GM04504 (cell line): ENCODE results near the gene INPP5A.
"Not testable (repeated sequence)": the region's sequence is repeated elsewhere in the genome, so short reads cannot be mapped to it uniquely, and the experiment has no call there.

ENCODE experiments used
- DNase-seq: peaks from one replicate; pipeline ENCODE4 v3.0.0-alpha.2; 2012; ENCODE audit warnings: low read depth

The INPP5A gene

GRCh38 chr10:132678436-132679216 is 141.0 kb downstream of the INPP5A start:
- no peak for DNase-seq

DNA sequence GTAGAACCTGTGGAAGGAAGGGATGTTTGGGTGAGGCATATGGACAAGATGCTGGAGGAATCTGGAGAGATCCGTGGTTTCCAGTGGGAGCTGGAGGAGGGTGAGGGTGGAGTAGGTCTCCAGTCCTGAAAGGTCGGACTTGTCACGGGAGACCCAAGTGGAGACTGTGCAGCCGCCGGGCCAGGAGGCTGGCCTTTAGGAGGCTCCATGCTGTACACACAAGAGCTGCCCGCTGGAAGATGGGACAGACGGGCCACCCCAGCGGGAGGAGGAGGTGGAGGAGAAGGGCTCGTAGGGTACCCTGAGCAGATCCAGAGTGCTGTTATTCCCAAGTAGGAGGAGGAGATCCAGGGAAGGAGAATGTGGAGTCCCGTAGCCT is 141.6 kb downstream of the INPP5A start:
- no peak for DNase-seq

GRCh38 chr10:132679640-132680039 is 142.1 kb downstream of the INPP5A start:
- no peak for DNase-seq

DNA sequence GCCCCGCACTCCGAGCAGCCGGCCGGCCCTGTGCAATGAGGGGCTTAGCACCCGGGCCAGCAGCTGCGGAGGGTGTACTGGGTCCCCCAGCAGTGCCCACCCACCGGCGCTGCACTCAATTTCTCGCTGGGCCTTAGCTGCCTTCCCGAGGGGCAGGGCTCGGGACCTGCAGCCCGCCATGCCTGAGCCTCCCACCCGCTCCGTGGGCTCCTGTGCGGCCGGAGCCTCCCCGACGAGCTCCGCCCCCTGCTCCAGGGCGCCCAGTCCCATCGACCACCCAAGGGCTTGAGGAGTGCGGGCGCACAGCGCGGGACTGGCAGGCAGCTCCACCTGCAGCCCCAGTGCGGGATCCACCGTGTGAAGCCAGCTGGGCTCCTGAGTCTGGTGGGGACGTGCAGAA is 143.2 kb downstream of the INPP5A start:
- not testable (repeated sequence) for DNase-seq

DNA sequence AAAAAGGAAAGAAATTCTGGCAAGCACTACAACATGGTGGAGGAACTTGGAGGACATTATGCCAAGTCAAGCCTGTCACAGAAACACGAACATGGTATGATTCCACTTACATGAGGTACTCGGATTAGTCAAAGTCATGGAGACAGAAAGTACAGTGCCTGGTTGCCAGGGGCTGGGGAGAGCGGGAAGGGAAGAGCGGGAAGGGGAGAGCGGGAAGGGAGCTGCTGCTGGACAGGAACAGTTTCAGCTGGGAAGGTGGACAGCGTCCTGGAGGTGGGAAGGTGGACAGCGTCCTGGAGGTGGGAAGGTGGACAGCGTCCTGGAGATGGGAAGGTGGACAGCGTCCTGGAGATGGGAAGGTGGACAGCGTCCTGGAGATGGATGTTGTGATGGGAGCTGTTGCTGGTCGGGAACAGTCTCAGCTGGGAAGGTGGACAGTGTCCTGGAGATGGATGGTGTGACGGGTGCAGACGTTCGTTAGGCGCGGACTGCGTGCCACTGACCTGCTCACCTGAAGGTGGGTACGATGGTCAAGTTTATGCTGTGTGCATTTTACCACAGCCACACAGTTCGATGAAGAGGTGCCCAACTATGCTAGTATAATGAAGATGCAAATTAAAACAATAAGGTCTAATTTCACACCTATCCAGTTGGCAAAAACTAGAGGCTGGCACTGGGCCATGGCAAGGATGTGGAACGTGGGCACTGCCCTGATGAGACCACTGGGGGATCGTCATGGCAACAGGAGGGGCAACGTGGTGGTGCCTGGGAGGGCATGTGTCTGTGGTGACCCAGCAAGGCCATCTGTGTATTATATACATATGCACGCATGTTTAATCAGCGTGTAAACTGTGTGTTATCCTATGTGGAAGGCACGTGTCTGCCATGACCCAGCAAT is 144.5 kb downstream of the INPP5A start:
- no peak for DNase-seq

DNA sequence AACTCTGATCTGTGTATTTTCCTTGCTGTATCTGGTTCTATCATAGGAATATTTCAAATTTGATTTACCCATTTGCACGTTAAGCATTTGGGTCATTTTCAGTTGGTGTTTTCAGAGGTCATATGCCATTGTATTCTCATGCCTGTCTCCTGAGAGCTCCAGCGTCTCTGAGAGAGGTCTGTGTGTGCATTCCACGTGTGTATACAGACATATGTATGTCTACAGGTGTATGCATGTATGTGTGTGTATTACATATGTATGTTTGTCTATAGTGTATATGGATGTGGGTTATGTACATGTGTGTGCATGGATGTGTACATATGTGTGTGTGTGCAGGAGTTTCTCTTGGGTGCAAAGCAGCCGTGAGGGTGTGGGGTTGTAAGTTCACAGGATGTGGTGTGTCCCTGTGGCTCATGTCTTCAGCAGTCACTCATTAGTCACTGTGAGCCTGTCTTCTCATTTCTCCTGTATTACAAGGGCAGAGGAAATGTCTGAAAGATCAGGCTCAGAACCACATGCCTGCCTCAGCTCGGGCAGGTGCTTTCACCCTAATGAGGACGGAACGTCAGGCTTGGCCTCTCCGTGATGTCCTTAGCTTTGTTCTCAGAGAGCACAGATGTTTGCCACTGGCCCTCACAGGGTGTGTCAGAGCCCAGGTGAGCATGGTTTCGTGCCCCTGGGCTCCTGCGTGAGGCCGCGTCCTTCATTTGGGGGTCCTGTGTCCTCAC is 146.7 kb downstream of the INPP5A start:
- DNase-seq = no peak

- DNase-seq = no peak
Measured at GRCh38 chr10:132685101-132685891, 147.7 kb downstream of the INPP5A start.

DNA sequence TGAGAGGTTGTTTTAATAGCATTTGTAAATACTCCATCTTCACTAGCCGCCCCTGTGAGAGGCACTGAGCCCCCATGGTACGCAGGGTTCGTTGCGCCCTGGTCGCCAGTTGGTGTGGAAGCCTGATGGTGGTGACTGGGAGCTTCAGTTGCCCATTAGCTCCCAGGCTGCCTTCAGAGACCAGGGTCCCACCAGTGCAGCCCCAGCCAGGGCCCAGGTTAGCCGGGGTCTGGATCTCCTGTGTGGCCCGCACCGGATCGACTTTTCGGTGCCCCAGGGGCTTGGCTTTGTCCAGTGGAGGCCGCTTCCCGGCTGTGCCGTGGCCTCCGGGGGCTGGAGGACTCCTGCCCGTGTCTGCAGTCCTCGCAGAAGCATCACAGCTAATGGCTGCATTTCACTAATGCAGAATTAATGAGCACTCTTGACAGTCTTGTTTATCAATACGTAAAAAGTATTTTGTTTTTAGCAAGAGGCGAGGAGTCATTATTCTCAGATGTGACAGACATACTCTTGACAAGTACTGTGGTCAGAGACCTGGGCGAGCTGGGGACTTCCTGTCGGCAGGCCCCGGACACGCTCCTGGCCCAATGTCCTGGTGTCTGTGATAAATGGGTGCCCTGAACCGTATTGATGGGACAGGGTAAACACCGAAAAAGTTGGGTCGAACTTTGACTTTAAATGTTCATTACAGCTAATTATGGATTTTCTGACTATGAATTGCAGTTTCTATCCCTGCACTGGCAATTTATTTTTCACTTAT is 148.5 kb downstream of the INPP5A start:
- DNase-seq = no peak

GRCh38 chr10:132687181-132687892 is 149.8 kb downstream of the INPP5A start:
- no peak for DNase-seq

DNA sequence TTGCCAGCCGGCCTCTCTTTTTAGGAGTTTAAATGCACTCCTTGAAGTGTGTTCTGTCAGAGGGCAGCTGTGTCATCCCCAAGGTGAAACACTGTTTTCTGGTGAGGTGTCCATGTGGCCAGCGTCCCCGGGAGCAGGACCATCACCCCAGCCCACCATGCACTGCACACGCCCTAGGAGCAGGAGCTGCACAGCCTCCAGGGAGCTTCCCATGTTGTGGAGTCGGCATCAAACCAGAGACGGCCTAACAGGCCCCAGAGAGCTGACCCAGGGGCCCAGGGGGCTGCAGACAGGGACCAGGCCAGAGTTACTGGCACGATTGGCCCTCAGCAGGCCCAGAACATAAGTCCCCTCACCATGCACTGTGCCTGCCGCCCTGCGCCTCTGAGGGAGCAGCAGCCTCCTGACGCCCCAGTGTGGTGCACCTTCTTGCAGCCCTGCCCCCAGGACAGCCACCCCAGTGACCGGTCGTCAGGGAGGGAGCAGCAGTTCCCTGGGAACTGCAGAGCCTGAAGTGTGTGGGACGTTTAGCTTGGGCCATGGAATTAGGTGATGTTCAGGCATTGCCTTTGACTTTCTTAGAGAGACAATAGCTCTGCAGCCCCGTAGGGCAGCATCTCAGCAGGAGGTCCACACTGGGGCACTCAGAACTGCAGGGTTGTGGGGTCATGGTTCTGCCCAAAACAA is 150.4 kb downstream of the INPP5A start:
- no peak for DNase-seq

- DNase-seq = no peak
Measured at GRCh38 chr10:132688580-132689420, 151.2 kb downstream of the INPP5A start.

DNA sequence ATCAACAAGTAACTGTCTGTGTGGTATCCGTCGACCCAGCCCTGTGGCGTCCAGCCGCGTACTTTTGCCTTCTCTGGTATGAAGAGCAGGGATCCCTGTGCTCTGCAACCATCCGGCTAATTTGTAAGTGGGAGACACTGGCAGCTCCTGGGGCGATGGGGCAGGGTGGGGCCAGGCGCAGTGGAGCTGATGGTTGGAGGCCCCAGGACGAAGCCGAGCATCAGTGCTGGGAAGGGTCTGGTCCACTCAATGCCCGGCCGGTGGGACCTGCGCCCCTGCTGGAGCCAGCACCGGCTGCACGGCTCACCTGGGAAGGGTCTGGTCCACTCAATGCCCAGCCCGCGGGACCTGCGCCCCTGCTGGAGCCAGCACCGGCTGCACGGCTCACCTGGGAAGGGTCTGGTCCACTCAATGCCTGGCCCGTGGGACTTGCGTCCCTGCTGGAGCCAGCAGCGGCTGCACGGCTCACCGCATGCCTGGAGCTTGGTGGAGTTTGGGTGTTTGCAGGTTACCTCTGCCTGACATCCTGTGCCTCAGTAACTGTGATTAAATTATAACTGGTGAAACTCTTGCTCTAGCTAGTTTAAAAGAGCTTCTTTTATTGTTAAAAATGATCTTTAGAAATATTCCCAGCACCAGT is 152.3 kb downstream of the INPP5A start:
- no peak for DNase-seq

DNA sequence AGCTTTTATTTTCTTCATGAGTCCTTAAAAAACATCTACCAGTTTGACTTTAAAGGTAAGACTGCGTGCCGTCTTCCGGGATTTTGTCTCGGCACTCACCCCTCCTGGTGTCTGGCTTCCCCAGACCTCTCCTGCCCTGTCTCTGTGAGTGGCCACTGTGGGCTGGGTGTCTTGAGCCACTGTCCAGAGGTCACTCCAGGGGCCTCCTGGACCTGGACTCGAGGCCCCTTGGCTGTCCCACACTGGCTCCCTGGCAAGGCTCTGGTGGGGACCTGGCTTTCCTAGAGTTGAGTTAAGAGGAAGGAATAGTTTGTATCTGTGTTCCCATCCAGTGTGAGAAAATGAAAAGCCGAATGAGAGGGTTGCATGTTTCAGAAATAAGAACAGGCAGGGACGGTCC is 152.8 kb downstream of the INPP5A start:
- DNase-seq = no peak

- DNase-seq = no peak
Measured at GRCh38 chr10:132690821-132691610, 153.4 kb downstream of the INPP5A start.

DNA sequence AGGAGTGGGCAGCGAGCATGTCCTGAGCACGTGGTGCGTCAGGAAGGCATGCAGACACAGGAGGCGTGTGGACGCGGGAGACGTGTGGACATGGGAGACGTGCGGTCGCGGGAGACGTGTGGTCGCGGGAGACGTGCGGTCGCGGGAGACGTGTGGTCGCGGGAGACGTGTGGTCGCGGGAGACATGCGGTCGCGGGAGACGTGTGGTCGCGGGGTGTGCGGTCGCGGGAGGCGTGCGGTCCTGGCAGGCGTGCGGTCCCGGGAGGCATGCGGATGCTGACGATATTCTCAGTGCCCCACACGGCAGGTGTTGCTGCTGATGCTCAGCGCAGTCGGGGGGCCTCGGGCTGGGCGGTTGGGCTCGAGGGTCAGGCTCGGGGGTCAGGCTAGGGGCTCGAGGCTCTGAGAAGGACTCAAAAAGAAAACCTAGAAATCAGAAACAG is 154.1 kb downstream of the INPP5A start:
- DNase-seq = no peak

- no peak for DNase-seq
Measured at GRCh38 chr10:132692311-132692710, 154.7 kb downstream of the INPP5A start.

GRCh38 chr10:132693676-132694075 is 156.1 kb downstream of the INPP5A start:
- DNase-seq = no peak
